MM.1S (cell line): ENCODE data around the gene MYO16.

Experiments
- DNase-seq: peaks from one replicate; pipeline ENCODE4 v3.0.0-alpha.2; 2015
- H2AFZ ChIP-seq: fragments of 300-600 bp; sonication (generic); 2 replicates; pipeline ENCODE4 v1.6.0; 2016; ENCODE audit warnings: antibody characterized with exemption, low read length
- H3F3A ChIP-seq: fragments of 300-600 bp; sonication (generic); 2 replicates; pipeline ENCODE4 v1.6.1; 2016; ENCODE audit warnings: mild to moderate bottlenecking, antibody characterized with exemption, low read length, moderate library complexity, mixed read lengths; ENCODE audit not compliant: insufficient read depth
- H3K27ac ChIP-seq: fragments of 300-600 bp; sonication (generic); 2 replicates; pipeline ENCODE4 v1.5.1; 2016; ENCODE audit warnings: mild to moderate bottlenecking, low read length
- H3K27me3 ChIP-seq: fragments of 300-600 bp; sonication (generic); replicated peaks from 2 replicates; pipeline ENCODE4 v1.6.0; 2016; ENCODE audit warnings: low read length; ENCODE audit not compliant: insufficient read depth
- H3K36me3 ChIP-seq: fragments of 300-600 bp; sonication (generic); replicated peaks from 2 replicates; pipeline ENCODE4 v1.6.1; 2016; ENCODE audit warnings: mild to moderate bottlenecking, low read length, mixed read lengths; ENCODE audit not compliant: insufficient read depth
- H3K4me1 ChIP-seq: fragments of 300-600 bp; sonication (generic); 2 replicates; pipeline ENCODE4 v1.6.1; 2016; ENCODE audit warnings: low read length, mixed read lengths
- H3K4me2 ChIP-seq: fragments of 300-600 bp; sonication (generic); 2 replicates; pipeline ENCODE4 v1.6.0; 2016; ENCODE audit warnings: low read depth, low read length
- H3K4me3 ChIP-seq: fragments of 300-600 bp; sonication (generic); 2 replicates; pipeline ENCODE4 v1.5.1; 2016; ENCODE audit warnings: low read length, mixed read lengths
- H3K79me2 ChIP-seq: fragments of 300-600 bp; sonication (generic); 2 replicates; pipeline ENCODE4 v1.6.1; 2016; ENCODE audit warnings: mixed run types, low read length, mixed read lengths
- H3K9ac ChIP-seq: fragments of 300-600 bp; sonication (generic); 2 replicates; pipeline ENCODE4 v1.6.1; 2016; ENCODE audit warnings: low read length, mixed read lengths
- H3K9me2 ChIP-seq: fragments of 300-600 bp; sonication (generic); replicated peaks from 2 replicates; pipeline ENCODE4 v1.6.1; 2016; ENCODE audit warnings: mild to moderate bottlenecking, low read length, mixed read lengths; ENCODE audit not compliant: insufficient read depth
- H3K9me3 ChIP-seq: fragments of 300-600 bp; sonication (generic); replicated peaks from 2 replicates; pipeline ENCODE4 v1.6.1; 2016; ENCODE audit warnings: mild to moderate bottlenecking, low read length, mixed read lengths; ENCODE audit not compliant: insufficient read depth
- H4K20me1 ChIP-seq: fragments of 300-600 bp; sonication (generic); 2 replicates; pipeline ENCODE4 v1.6.1; 2016; ENCODE audit warnings: mild to moderate bottlenecking, low read length, moderate library complexity, mixed read lengths; ENCODE audit not compliant: insufficient read depth
- EZH2 ChIP-seq: fragments of 300-600 bp; sonication (generic); optimal IDR thresholded peaks from 2 replicates; pipeline ENCODE3; 2017; ENCODE audit warnings: low read depth, mild to moderate bottlenecking, antibody characterized with exemption, low read length, mixed read lengths
- EZH2phosphoT487 ChIP-seq: fragments of 300-600 bp; sonication (generic); IDR thresholded peaks from 2 replicates; pipeline ENCODE4 v1.6.1; 2018; ENCODE audit warnings: antibody characterized with exemption, low read length
- TF ChIP-seq, protein P1 (sequence below): fragments of 300-600 bp; sonication (generic); IDR thresholded peaks from 2 replicates; pipeline ENCODE4 v1.5.1; 2016; ENCODE audit warnings: antibody characterized with exemption, low read length, mixed read lengths

The MYO16 gene

DNA sequence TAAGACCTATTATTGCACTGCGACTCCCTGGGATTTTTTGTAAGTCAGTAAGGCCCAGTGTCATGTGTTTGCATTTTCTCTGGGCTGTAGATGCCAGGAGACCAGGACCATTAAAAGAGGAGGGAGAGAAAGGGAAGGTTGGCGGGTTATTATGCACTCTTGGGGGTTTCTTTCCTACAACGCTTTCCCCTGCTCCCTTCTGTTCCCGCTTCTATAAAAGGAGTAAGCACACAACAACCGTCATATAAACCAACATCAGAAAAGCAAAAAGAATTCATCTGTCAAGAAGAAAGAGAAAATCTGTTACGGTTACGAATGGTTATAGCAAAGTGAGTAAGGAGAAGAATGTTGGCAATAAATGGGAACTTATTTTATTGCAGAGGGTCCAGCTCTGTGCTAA is 615.2 kb downstream of the MYO16 start:
- H3K27ac ChIP-seq: no peak overlapping the region
- no peaks in the 10 kb centered on the region for H3K9me3 ChIP-seq
- no peak overlapping the region for H2AFZ ChIP-seq
- TF ChIP-seq EZH2phosphoT487 (no peak), EZH2 (no peak)
- TF ChIP-seq, protein P1, sequence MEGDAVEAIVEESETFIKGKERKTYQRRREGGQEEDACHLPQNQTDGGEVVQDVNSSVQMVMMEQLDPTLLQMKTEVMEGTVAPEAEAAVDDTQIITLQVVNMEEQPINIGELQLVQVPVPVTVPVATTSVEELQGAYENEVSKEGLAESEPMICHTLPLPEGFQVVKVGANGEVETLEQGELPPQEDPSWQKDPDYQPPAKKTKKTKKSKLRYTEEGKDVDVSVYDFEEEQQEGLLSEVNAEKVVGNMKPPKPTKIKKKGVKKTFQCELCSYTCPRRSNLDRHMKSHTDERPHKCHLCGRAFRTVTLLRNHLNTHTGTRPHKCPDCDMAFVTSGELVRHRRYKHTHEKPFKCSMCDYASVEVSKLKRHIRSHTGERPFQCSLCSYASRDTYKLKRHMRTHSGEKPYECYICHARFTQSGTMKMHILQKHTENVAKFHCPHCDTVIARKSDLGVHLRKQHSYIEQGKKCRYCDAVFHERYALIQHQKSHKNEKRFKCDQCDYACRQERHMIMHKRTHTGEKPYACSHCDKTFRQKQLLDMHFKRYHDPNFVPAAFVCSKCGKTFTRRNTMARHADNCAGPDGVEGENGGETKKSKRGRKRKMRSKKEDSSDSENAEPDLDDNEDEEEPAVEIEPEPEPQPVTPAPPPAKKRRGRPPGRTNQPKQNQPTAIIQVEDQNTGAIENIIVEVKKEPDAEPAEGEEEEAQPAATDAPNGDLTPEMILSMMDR: no peak
- no peak overlapping the region for H3K9ac ChIP-seq
- no peaks in the 10 kb centered on the region for H3K27me3 ChIP-seq
- H3K79me2 ChIP-seq: no peaks in the 10 kb centered on the region
- H3K4me3 ChIP-seq: no peak overlapping the region
- no peaks in the 10 kb centered on the region for H3K36me3 ChIP-seq
- H3F3A ChIP-seq: no peaks in the 10 kb centered on the region
- DNase-seq: no peak
- no peaks in the 10 kb centered on the region for H4K20me1 ChIP-seq
- H3K4me2 ChIP-seq: no peak overlapping the region
- no peaks in the 10 kb centered on the region for H3K9me2 ChIP-seq
- no peaks in the 10 kb centered on the region for H3K4me1 ChIP-seq

GRCh38 chr13:109246001-109246400 is 616.6 kb downstream of the MYO16 start:
- Histone ChIP-seq H3K36me3 (no peaks in the 10 kb centered on the region), H3K79me2 (no peaks in the 10 kb centered on the region), H3K4me2 (no peak overlapping the region), H3K9ac (no peak overlapping the region), H3F3A (no peaks in the 10 kb centered on the region), H3K4me1 (no peaks in the 10 kb centered on the region), H3K9me3 (no peaks in the 10 kb centered on the region), H4K20me1 (no peaks in the 10 kb centered on the region), H2AFZ (no peak overlapping the region), H3K4me3 (no peak overlapping the region), H3K27ac (no peak overlapping the region), H3K9me2 (no peaks in the 10 kb centered on the region), H3K27me3 (no peaks in the 10 kb centered on the region)
- no peak for DNase-seq
- TF ChIP-seq, protein P1: no peak
- TF ChIP-seq EZH2 (no peak), EZH2phosphoT487 (no peak)

DNA sequence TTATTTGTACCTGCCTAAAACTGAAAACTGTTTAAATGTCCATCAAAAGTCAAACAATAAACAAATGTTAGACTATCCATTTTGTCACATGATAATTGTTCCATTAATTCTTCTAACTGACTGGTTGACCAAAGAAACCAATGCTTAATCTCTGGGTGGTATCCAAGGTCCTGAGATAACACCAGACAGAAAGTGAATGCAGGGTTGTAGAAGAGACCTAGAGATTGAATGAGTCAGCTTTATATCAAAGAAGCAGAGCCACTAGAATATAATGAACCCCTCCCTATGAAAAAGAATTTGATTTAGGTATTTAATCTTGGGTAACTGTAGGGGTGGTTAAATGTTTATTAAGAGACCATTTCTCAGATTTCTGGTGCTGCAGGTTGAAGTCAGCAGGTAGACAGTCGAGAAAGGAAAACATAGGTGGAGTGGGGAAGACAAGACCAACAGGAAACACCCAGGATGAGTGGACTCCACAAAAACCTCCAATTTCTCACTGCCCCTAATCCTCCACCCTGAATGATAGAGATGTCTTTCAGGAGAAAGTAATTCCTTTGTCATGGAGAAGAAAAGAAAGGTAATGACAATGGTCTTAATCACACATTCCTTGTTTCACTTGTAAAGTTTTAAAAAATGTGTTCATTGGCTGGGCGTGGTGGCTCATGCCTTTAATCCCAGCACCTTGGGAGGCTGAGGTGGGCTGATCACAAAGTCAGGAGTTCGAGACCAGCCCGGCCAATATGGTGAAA is 620.5 kb downstream of the MYO16 start:
- Histone ChIP-seq H3K36me3 (no peaks in the 10 kb centered on the region), H3K27me3 (no peaks in the 10 kb centered on the region), H3K79me2 (no peaks in the 10 kb centered on the region), H3K9me3 (no peaks in the 10 kb centered on the region), H3K4me2 (no peak overlapping the region), H3K9ac (no peak overlapping the region), H2AFZ (no peak overlapping the region), H3K4me1 (0 out of 2 replicates have a peak, but pooled peaks cover 2% of the 10 kb centered on the region), H4K20me1 (no peaks in the 10 kb centered on the region), H3F3A (peaks cover 2% of the 10 kb centered on the region; the same call in 1 of the 2 replicates), H3K27ac (no peak overlapping the region), H3K9me2 (no peaks in the 10 kb centered on the region), H3K4me3 (no peak overlapping the region)
- no peak for DNase-seq
- TF ChIP-seq EZH2 (no peak), EZH2phosphoT487 (no peak)
- TF ChIP-seq, protein P1: no peak
